HG03469 (cell line): ENCODE measurements around the gene DOCK1.
"Not testable (repeated sequence)": the region's sequence is repeated elsewhere in the genome, so short reads cannot be mapped to it uniquely, and the experiment has no call there.

Experiments
- ATAC-seq: cut with Tn5 transposase; IDR thresholded peaks from one replicate; pipeline ENCODE4 v1.9.1; 2021; ENCODE audit warnings: mild to moderate bottlenecking, moderate library complexity, moderate number of reproducible peaks; ENCODE audit not compliant: unreplicated experiment

DOCK1 gene

GRCh38 chr10:127298381-127298780 lies 393.2 kb downstream of the DOCK1 start:
- no peak for ATAC-seq

DNA sequence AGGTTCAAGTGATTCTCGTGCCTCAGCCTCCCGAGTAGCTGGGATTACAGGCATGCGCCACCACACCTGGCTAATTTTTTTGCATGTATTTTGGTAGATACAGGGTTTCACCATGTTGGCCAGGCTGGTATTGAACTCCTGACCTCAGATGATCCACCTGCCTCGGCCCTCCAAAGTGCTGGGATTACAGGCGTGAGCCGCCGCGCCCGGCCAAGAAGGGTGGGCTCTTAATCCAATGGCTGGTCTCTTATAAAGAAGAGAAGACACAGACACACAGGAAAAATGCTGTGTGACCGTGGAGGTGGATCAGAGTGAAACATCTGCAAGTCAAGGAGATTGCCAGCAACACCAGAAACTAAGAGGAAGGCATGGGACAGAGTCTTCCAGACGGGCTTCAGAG lies 394.0 kb downstream of the DOCK1 start:
- not testable (repeated sequence) for ATAC-seq

GRCh38 chr10:127299956-127300689 lies 394.9 kb downstream of the DOCK1 start:
- no peak for ATAC-seq

GRCh38 chr10:127300868-127301321 lies 395.7 kb downstream of the DOCK1 start:
- no peak for ATAC-seq

DNA sequence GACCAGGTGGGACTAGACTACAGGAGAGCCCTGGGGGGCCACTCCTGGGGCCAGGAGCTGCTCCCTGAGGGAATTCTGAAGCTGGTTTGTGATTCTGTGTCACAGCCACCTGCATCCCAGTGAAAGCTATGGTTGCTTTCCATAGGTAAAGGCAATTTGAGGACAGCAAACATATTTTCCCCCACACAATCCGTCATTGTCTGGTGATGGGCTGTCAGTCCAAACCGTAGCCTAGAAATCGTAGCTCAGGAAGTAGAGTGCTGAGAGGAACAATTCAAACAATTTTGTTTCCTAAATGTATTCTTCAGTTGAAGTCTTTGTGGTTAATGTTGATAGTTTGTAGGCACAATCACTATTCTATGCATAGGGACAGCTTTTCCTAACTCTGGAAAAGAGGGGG lies 397.1 kb downstream of the DOCK1 start:
- ATAC-seq: no peak

GRCh38 chr10:127303105-127303504 lies 397.9 kb downstream of the DOCK1 start:
- ATAC-seq: no peak

GRCh38 chr10:127303746-127304145 lies 398.5 kb downstream of the DOCK1 start:
- no peak for ATAC-seq

DNA sequence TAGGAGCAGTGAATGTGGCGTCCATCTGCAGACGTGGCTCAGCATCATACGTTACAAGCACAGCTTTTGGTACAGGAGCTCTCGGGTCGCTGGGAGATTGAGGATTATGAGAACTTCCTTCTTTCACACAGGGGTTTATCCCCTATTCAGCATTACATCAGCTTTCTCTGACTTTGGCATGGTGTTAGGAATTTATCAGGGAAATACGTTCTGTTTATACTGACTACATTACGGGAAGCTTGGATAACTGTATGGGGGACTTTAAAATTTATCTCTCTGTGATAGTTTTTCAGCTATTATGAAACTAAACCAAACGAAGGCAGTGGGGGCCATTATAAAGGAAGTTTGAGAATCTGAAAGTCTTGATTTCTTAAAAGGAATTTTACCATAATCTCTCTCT lies 401.3 kb downstream of the DOCK1 start:
- no peak for ATAC-seq

DNA sequence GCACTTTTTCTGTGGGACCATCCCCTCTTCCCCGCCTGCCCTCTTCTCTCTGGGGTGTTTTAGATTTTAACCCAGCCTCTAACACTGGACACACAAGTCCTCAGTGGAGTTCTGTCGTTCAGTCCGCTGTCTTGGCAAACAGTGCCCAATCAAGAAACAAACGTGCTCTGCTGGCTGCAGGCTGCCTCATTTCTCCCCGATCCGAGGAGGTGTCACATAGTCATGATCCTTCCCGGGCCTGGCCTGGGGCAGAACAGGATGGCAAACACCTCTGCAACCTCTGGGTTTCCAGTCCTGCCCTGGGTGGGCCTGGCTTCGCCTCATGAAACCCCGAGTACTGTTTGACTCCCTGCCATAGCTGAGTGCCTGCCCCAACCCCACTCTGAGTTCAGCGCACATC lies 402.1 kb downstream of the DOCK1 start:
- ATAC-seq: no peak

GRCh38 chr10:127308031-127308430 lies 402.8 kb downstream of the DOCK1 start:
- ATAC-seq: no peak

- ATAC-seq: not testable (repeated sequence)
These were observed 404.4 kb downstream of the DOCK1 start for GRCh38 chr10:127309619-127310018.

DNA sequence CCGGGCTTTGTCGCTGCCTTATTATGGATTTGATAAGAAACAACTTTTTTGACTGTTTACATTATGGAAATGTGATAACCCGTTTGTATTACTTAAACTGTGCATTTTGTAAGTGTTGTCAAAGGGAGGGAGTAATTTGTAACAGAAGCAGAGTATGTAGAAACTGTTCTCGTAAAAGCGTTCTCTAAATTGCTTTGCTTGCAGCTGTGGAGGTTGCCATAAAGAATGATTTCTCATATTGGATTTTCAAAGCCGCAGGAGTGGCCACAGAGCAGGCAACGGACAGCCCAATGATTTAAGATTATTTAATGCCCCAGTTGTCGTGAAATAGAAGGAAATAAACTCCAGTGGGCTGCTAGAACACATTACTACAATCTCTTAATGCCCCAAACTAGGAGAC lies 405.2 kb downstream of the DOCK1 start:
- ATAC-seq: no peak

GRCh38 chr10:127310923-127311322 lies 405.7 kb downstream of the DOCK1 start:
- no peak for ATAC-seq

- no peak for ATAC-seq
These were observed 408.9 kb downstream of the DOCK1 start for GRCh38 chr10:127313996-127314700.

DNA sequence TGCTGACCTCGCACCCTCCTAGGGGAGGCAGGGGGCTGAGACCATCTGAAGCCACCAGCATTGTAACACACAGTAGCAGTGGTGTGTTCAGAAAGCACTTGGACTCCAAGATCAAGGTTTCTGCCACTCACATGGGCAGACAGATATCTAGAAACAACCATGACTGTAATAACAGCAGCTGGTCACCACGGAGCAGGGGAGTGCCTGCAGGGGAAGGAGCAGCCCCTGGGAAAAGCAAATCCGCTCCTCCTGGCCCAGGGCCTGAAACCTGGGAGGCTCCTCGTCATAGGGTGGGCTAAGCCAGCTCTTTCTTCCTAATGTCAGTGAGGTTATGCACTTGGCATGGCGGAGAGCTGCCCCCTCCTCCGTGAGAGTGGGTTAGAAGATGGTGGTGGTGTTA lies 409.6 kb downstream of the DOCK1 start:
- ATAC-seq: no peak

GRCh38 chr10:127315888-127316287 lies 410.7 kb downstream of the DOCK1 start:
- no peak for ATAC-seq

- ATAC-seq: no peak
These were observed 413.2 kb downstream of the DOCK1 start for GRCh38 chr10:127318396-127318795.

GRCh38 chr10:127319271-127319670 lies 414.0 kb downstream of the DOCK1 start:
- ATAC-seq: no peak

DNA sequence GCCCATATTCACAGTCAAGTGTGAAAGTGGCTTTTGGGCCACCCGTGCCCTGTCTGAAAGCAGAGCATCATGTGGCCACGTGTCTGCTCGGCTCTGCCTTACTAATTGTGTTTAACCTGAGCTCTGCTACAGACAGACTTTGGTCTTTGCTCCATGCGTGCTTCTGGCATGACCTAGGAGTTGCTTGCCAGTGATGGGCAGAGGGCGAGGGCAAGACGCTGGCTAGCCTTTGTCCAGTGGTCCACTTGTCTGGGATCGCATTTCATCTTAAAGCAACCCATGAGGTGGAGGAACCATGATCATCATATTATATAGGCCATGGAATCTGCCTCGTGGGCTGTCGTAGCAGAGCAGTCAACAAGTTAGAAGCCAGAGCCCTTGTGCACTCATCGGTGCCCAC lies 414.5 kb downstream of the DOCK1 start:
- no peak for ATAC-seq

GRCh38 chr10:127320176-127320575 lies 414.9 kb downstream of the DOCK1 start:
- no peak for ATAC-seq

DNA sequence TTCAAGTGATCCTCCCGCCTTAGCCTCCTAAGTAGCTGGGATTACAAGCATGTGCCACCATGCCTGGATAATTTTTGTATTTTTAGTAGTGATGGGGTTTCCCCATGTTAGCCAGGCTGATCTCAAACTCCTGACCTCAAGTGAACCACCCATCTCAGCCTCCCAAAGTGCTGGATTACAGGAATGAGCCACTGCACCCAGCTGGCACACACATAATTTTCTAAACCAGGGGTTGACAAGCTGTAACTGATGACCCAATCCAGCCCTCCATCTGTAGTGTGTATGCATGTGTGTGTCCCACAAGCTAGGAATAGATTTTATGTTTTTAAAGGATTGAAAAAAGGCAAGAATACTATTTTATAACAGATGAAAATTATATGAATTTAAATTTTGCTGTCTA lies 417.1 kb downstream of the DOCK1 start:
- ATAC-seq: no peak

DNA sequence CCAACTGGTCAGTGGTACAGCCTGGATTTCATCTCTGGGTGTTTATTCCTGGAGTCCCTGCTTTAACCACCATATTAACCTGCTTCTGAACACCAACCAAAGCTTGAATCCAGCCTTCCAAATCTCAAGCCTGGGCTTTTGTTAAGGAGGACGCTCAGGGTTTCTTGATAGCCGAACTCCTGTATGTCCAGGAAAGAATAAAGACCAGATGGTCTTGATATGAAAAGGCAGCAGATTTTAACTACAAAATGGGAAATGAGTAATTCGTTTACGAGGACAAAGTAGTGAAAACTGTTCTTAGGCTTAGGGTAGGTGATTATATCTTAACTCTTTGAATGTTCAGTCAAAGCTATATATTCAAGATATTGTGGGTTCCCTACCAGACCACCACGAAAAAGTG lies 420.3 kb downstream of the DOCK1 start:
- no peak for ATAC-seq
